ENCODE results near the gene TKTL1.

The TKTL1 gene

GRCh38 chrX:154349979-154350378, 54.4 kb downstream of the TKTL1 start:
- H3K4me3 ChIP-seq (ENCODE audit: control insufficient read depth, low read depth, low read length): no peak overlapping the region
- no peak for TF ChIP-seq CTCF (IDR thresholded peaks at IDR 0.05; ENCODE audit: control insufficient read depth, insufficient read depth, low read depth, low read length, missing control alignments)
- DNase-seq (ENCODE audit: low read depth): no peak

- no peak for TF ChIP-seq CTCF (IDR thresholded peaks at IDR 0.05; ENCODE audit: control insufficient read depth, insufficient read depth, low read depth, low read length, missing control alignments)
- DNase-seq (ENCODE audit: low read depth): no peak
- no peak overlapping the region for H3K4me3 ChIP-seq (ENCODE audit: control insufficient read depth, low read depth, low read length)
Measured at GRCh38 chrX:154350429-154351182, 55.0 kb downstream of the TKTL1 start.

- no peak for TF ChIP-seq CTCF (IDR thresholded peaks at IDR 0.05; ENCODE audit: control insufficient read depth, insufficient read depth, low read depth, low read length, missing control alignments)
- no peak for DNase-seq (ENCODE audit: low read depth)
- no peak overlapping the region for H3K4me3 ChIP-seq (ENCODE audit: control insufficient read depth, low read depth, low read length)
Measured at GRCh38 chrX:154351183-154352011, 55.8 kb downstream of the TKTL1 start.

- no peak for DNase-seq (ENCODE audit: low read depth)
- no peak overlapping the region for H3K4me3 ChIP-seq (ENCODE audit: control insufficient read depth, low read depth, low read length)
- no peak for TF ChIP-seq CTCF (IDR thresholded peaks at IDR 0.05; ENCODE audit: control insufficient read depth, insufficient read depth, low read depth, low read length, missing control alignments)
Measured at GRCh38 chrX:154352012-154352401, 56.4 kb downstream of the TKTL1 start.

GRCh38 chrX:154352466-154352865, 56.9 kb downstream of the TKTL1 start:
- H3K4me3 ChIP-seq (ENCODE audit: control insufficient read depth, low read depth, low read length): no peak overlapping the region
- no peak for DNase-seq (ENCODE audit: low read depth)
- TF ChIP-seq CTCF (IDR thresholded peaks at IDR 0.05; ENCODE audit: control insufficient read depth, insufficient read depth, low read depth, low read length, missing control alignments): no peak

GRCh38 chrX:154353172-154353843, 57.7 kb downstream of the TKTL1 start:
- no peak for TF ChIP-seq CTCF (IDR thresholded peaks at IDR 0.05; ENCODE audit: control insufficient read depth, insufficient read depth, low read depth, low read length, missing control alignments)
- DNase-seq (ENCODE audit: low read depth): no peak
- H3K4me3 ChIP-seq (ENCODE audit: control insufficient read depth, low read depth, low read length): no peak overlapping the region
